ENCODE data around the gene PAPLN.

Gene PAPLN

GRCh38 chr14:73216030-73216429 lies 21.3 kb upstream of the PAPLN start:
- DNase-seq = no peak
- H3K27me3 ChIP-seq (replicated peaks) = no peaks in the 10 kb centered on the region
- in situ Hi-C loops (cut with HindIII; ENCODE audit: low pct_ligation_motif_present, low sequenced_read_pairs) = no loop called here
- TF ChIP-seq CTCF (IDR thresholded peaks at IDR 0.05; ENCODE audit: low read depth, low read length, missing control alignments) = no peak
- no peak overlapping the region for H3K27ac ChIP-seq
- H3K4me3 ChIP-seq (ENCODE audit: low read depth, low read length) = no peak overlapping the region
- peaks cover 43% of the 10 kb centered on the region for H3K36me3 ChIP-seq (replicated peaks)

DNA sequence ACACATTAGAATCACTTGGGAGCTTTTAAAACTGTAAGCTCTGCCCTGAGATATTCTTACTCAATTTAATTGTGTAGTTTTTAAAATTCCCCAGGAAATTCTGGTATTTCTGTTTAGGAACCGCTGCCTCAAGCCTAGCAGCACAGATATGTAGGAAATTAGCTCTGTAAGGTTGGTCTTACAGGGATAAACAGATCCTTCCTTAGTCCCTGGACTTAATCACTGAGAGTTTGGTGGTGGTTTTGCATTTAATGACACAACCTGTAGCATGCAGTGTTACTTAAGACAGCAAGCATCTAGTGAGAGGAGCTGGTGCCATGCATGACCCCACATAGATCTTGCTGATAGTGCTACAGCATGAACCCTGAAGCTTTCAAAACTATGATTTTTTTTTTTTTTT lies 19.9 kb upstream of the PAPLN start:
- H3K27ac ChIP-seq = no peak overlapping the region
- no peak for DNase-seq
- H3K36me3 ChIP-seq (replicated peaks) = peaks cover 39% of the 10 kb centered on the region
- H3K4me3 ChIP-seq (ENCODE audit: low read depth, low read length) = no peak overlapping the region
- no peak for TF ChIP-seq CTCF (IDR thresholded peaks at IDR 0.05; ENCODE audit: low read depth, low read length, missing control alignments)
- no peaks in the 10 kb centered on the region for H3K27me3 ChIP-seq (replicated peaks)
- in situ Hi-C loops (cut with HindIII; ENCODE audit: low pct_ligation_motif_present, low sequenced_read_pairs) = no loop called here

- Histone ChIP-seq H3K27ac (no peak overlapping the region), H3K4me3 (ENCODE audit: low read depth, low read length) (no peak overlapping the region), H3K27me3 (replicated peaks) (no peaks in the 10 kb centered on the region), H3K36me3 (replicated peaks) (peaks cover 27% of the 10 kb centered on the region)
- TF ChIP-seq CTCF (IDR thresholded peaks at IDR 0.05; ENCODE audit: low read depth, low read length, missing control alignments) = no peak
- in situ Hi-C loops (cut with HindIII; ENCODE audit: low pct_ligation_motif_present, low sequenced_read_pairs) = no loop called here
- no peak for DNase-seq
Observed at GRCh38 chr14:73220061-73220460, 17.2 kb upstream of the PAPLN start.

GRCh38 chr14:73220634-73221033 lies 16.7 kb upstream of the PAPLN start:
- in situ Hi-C loops (cut with HindIII; ENCODE audit: low pct_ligation_motif_present, low sequenced_read_pairs) = no loop called here
- Histone ChIP-seq H3K36me3 (replicated peaks) (peaks cover 27% of the 10 kb centered on the region), H3K4me3 (ENCODE audit: low read depth, low read length) (no peak overlapping the region), H3K27ac (no peak overlapping the region), H3K27me3 (replicated peaks) (no peaks in the 10 kb centered on the region)
- TF ChIP-seq CTCF (IDR thresholded peaks at IDR 0.05; ENCODE audit: low read depth, low read length, missing control alignments) = no peak
- no peak for DNase-seq

DNA sequence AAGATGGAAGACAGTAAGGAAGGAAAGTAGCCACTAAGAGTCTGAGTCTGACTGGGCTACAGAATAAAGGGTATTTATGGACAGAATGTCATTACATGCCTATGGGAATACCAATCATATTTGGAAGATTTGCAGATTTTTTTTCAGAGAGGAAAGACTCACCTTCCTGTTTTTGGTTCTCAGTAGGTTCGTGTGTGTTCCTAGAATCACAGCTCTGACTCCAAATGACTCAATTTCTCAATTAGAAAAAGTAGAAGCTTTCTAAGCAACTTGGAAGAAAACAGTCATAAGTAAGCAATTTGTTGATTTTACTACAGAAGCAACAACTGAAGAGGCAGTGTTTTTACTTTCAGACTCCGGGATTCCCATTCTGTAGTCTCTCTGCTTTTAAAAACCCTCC lies 15.4 kb upstream of the PAPLN start:
- no peak overlapping the region for H3K27ac ChIP-seq
- no peaks in the 10 kb centered on the region for H3K27me3 ChIP-seq (replicated peaks)
- no peak for TF ChIP-seq CTCF (IDR thresholded peaks at IDR 0.05; ENCODE audit: low read depth, low read length, missing control alignments)
- in situ Hi-C loops (cut with HindIII; ENCODE audit: low pct_ligation_motif_present, low sequenced_read_pairs) = no loop called here
- H3K36me3 ChIP-seq (replicated peaks) = peaks cover 27% of the 10 kb centered on the region
- DNase-seq = no peak
- H3K4me3 ChIP-seq (ENCODE audit: low read depth, low read length) = no peak overlapping the region

DNA sequence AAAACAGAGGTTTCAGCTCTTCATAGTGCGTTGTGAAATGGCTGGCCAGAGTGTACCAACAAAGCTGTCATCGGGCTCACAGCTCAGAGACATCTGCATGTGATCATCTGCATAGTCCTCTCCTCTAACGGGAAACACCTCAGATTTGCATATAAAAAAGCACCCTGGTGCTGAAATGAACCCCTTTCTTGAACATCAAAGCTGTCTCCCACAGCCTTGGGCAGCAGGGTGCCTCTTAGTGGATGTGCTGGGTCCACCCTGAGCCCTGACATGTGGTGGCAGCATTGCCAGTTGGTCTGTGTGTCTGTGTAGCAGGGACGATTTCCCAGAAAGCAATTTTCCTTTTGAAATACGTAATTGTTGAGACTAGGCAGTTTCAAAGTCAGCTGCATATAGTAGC lies 14.3 kb upstream of the PAPLN start:
- Histone ChIP-seq H3K27ac (no peak overlapping the region), H3K27me3 (replicated peaks) (no peaks in the 10 kb centered on the region), H3K36me3 (replicated peaks) (peaks cover 20% of the 10 kb centered on the region), H3K4me3 (ENCODE audit: low read depth, low read length) (no peak overlapping the region)
- DNase-seq = no peak
- no peak for TF ChIP-seq CTCF (IDR thresholded peaks at IDR 0.05; ENCODE audit: low read depth, low read length, missing control alignments)
- in situ Hi-C loops (cut with HindIII; ENCODE audit: low pct_ligation_motif_present, low sequenced_read_pairs) = no loop called here
